Measurements from ENCODE around the gene ABI3BP. TPM values are rescaled to one million over a fixed set of nuclear protein-coding genes. Genes with fewer than 3 reads are reported as not detected.

The ABI3BP gene
- total RNA-seq, 1 donor from 2014 or later: not detected

- TF ChIP-seq CTCF (conservative IDR thresholded peaks at IDR 0.05): no peak
- no peak overlapping the region for H3K4me3 Mint-ChIP-seq
- peaks cover 3% of the 10 kb centered on the region for H3K9me3 Mint-ChIP-seq
- no peaks in the 10 kb centered on the region for H3K27me3 Mint-ChIP-seq (ENCODE audit: low read depth)
- no peak overlapping the region for H3K27ac Mint-ChIP-seq (ENCODE audit: unreplicated experiment)
- no peaks in the 10 kb centered on the region for H3K36me3 Mint-ChIP-seq (ENCODE audit: low read depth)
- no peaks in the 10 kb centered on the region for H3K4me1 Mint-ChIP-seq
- no peak for DNase-seq (ENCODE audit: low read depth, low spot score)
These were observed 43.0 kb upstream of the ABI3BP start for GRCh38 chr3:101036213-101036618.

- H3K4me3 Mint-ChIP-seq: no peak overlapping the region
- peaks cover 7% of the 10 kb centered on the region for H3K36me3 Mint-ChIP-seq (ENCODE audit: low read depth)
- no peak for DNase-seq (ENCODE audit: low read depth, low spot score)
- peaks cover 18% of the 10 kb centered on the region for H3K9me3 Mint-ChIP-seq
- H3K4me1 Mint-ChIP-seq: no peaks in the 10 kb centered on the region
- TF ChIP-seq CTCF (conservative IDR thresholded peaks at IDR 0.05): no peak
- H3K27ac Mint-ChIP-seq (ENCODE audit: unreplicated experiment): no peak overlapping the region
- no peaks in the 10 kb centered on the region for H3K27me3 Mint-ChIP-seq (ENCODE audit: low read depth)
These were observed 34.1 kb upstream of the ABI3BP start for GRCh38 chr3:101027286-101027685.

GRCh38 chr3:101026881-101027280, 33.7 kb upstream of the ABI3BP start:
- Mint-ChIP-seq H3K36me3 (ENCODE audit: low read depth) (peaks cover 7% of the 10 kb centered on the region), H3K4me1 (no peaks in the 10 kb centered on the region), H3K4me3 (no peak overlapping the region), H3K9me3 (peaks cover 18% of the 10 kb centered on the region), H3K27me3 (ENCODE audit: low read depth) (no peaks in the 10 kb centered on the region), H3K27ac (ENCODE audit: unreplicated experiment) (no peak overlapping the region)
- no peak for TF ChIP-seq CTCF (conservative IDR thresholded peaks at IDR 0.05)
- DNase-seq (ENCODE audit: low read depth, low spot score): no peak

GRCh38 chr3:101026244-101026643, 33.0 kb upstream of the ABI3BP start:
- DNase-seq (ENCODE audit: low read depth, low spot score): no peak
- Mint-ChIP-seq H3K4me3 (no peak overlapping the region), H3K36me3 (ENCODE audit: low read depth) (peaks cover 7% of the 10 kb centered on the region), H3K4me1 (no peaks in the 10 kb centered on the region), H3K27ac (ENCODE audit: unreplicated experiment) (no peak overlapping the region), H3K9me3 (peaks cover 18% of the 10 kb centered on the region), H3K27me3 (ENCODE audit: low read depth) (no peaks in the 10 kb centered on the region)
- TF ChIP-seq CTCF (conservative IDR thresholded peaks at IDR 0.05): no peak

- Mint-ChIP-seq H3K27ac (ENCODE audit: unreplicated experiment) (no peak overlapping the region), H3K4me1 (peaks cover 6% of the 10 kb centered on the region), H3K9me3 (peaks cover 10% of the 10 kb centered on the region), H3K27me3 (ENCODE audit: low read depth) (no peaks in the 10 kb centered on the region), H3K36me3 (ENCODE audit: low read depth) (peaks cover 5% of the 10 kb centered on the region), H3K4me3 (no peak overlapping the region)
- DNase-seq (ENCODE audit: low read depth, low spot score): no peak
- TF ChIP-seq CTCF (conservative IDR thresholded peaks at IDR 0.05): no peak
These were observed 27.3 kb upstream of the ABI3BP start for GRCh38 chr3:101020351-101021015.

Data from neural crest cell (in vitro differentiated cells).